ENCODE data around the gene TLR2.
"Not testable (repeated sequence)": the region's sequence is repeated elsewhere in the genome, so short reads cannot be mapped to it uniquely, and the experiment has no call there.

The TLR2 gene

DNA sequence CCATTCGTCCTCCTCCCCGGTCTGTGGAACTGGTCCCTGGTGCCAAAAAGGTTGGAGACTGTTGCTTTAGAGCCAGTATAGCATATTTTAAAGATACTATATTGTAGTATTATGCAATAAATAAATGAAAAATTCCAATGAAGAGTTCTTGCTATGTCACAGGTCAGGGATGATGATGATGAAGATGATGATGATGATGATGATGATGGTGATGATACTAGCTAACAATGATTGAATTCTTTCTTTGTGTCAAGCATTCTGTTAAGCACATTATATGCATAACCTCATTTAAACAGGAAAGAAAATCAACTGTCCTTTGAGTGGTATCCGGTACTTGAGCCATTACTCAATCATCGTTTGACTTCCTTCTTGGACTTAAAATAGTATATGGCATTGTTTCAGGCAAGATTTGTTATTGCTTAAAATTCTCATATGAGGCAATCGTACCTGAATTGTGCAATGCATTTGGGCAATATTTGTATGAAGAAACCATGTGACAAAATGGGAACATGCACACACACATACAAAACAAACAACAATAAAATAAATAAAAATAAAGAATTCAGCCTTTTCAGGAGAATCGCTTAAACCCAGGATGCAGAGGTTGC lies 22.8 kb upstream of the TLR2 start:
- no peak for DNase-seq (ENCODE audit: low read depth)

GRCh38 chr4:153661908-153662307 lies 22.2 kb upstream of the TLR2 start:
- DNase-seq (ENCODE audit: low read depth) = no peak

DNA sequence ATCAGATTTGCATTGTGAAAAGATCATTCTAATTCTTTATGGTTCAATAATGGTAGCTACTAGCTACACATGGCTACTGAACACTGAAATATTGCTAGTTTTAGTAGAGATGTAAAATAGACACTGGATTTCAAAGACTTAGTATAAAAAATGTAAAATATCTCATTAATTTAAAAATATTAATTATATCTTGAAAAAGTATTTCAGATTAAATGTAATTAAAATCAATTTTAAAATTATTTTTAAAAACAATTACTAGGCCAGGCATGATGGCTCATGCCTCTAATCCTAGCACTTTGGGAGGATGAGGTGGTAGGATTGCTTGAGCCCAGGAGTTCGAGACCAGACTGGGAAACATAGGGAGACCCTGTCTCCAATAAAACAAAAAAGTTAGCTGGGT lies 20.4 kb upstream of the TLR2 start:
- DNase-seq (ENCODE audit: low read depth) = no peak

GRCh38 chr4:153666505-153666904 lies 17.6 kb upstream of the TLR2 start:
- DNase-seq (ENCODE audit: low read depth) = not testable (repeated sequence)

DNA sequence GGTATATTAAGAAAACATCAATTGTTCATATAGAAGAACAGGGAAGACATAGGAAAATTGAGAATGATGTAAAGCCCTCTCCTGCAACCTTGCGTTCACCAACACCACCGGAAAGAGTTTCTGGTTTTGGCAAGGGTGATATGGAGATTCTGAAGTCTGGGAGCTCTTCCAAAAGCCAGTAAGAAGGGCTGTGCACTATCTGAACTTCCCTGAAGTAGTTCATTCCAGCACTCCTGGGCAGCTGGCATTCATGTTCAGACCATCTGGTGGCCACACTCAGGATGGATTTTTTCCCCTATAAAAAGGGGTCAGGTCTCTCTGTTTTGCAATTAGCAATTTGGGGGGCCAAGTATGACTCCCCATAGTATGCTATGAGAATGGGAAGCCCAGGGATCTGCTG lies 15.4 kb upstream of the TLR2 start:
- DNase-seq (ENCODE audit: low read depth) = no peak

DNA sequence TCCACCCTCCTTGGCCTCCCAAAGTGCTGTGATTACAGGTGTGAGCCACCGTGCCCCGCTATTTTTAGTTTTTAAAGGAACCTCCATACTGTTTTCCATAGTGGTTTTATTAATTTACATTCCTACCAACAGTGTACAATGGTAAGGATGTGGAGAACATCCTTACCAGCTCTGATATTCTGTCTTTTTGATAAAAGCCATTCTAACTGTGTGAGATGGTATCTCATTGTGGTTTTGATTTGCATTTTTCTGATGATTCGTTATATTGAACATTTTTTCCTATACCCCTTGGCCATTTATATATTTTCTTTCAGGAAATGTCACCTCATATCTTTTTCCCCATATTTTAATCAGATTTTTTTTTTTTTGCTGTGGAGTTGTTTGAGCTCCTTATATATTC lies 14.2 kb upstream of the TLR2 start:
- DNase-seq (ENCODE audit: low read depth) = no peak

DNA sequence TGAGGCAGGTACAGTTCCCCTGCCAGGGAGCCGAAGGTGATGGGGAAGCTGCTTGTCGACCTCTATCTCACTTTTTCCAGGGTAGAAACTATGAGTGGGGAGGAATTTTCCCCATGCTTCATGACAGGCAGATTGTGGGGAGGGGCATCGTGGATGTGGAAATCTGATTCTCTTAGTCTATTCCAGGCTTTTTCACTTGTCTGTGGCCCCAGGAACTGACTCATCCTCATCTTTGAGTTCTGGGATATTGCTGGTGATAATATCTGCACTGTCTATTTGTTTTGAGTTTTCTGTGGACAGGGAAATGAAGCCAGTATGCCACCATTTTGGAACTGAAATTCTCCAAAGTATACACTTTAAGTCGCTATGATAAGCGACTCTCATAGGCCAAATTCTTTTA lies 7.6 kb upstream of the TLR2 start:
- no peak for DNase-seq (ENCODE audit: low read depth)

- DNase-seq (ENCODE audit: low read depth) = no peak
These were observed 7.1 kb upstream of the TLR2 start for GRCh38 chr4:153676984-153677383.

GRCh38 chr4:153679486-153679885 lies 4.6 kb upstream of the TLR2 start:
- DNase-seq (ENCODE audit: low read depth) = no peak

GRCh38 chr4:153683763-153684181 lies 308 bp upstream of the TLR2 start:
- no peak for DNase-seq (ENCODE audit: low read depth)

GRCh38 chr4:153684971-153685371 lies 891 bp downstream of the TLR2 start:
- DNase-seq (ENCODE audit: low read depth) = peak; percentile 1

DNA sequence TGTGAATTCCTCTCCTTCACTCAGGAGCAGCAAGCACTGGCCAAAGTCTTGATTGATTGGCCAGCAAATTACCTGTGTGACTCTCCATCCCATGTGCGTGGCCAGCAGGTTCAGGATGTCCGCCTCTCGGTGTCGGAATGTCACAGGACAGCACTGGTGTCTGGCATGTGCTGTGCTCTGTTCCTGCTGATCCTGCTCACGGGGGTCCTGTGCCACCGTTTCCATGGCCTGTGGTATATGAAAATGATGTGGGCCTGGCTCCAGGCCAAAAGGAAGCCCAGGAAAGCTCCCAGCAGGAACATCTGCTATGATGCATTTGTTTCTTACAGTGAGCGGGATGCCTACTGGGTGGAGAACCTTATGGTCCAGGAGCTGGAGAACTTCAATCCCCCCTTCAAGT lies 20.4 kb downstream of the TLR2 start:
- DNase-seq (ENCODE audit: low read depth) = no peak

- DNase-seq (ENCODE audit: low read depth) = no peak
These were observed 21.8 kb downstream of the TLR2 start for GRCh38 chr4:153705743-153706468.

DNA sequence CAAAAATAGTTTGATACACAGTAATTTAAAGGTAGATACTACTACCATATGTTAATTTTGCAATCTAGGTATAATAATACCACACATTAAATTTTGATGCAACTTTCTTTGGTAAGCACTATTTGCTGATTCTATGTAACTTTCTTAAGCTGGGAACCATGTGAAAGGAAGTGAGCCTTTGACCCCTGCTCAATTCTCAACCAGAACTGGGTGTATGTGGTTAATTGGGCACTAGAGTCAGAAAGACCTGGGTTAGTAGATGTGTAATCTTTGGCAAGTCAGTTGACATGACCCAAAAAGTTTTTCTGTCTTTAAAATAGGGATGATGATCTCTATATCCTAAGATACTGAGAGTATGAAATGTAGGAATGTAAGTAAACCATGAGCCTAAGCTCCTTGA lies 22.4 kb downstream of the TLR2 start:
- no peak for DNase-seq (ENCODE audit: low read depth)

DNA sequence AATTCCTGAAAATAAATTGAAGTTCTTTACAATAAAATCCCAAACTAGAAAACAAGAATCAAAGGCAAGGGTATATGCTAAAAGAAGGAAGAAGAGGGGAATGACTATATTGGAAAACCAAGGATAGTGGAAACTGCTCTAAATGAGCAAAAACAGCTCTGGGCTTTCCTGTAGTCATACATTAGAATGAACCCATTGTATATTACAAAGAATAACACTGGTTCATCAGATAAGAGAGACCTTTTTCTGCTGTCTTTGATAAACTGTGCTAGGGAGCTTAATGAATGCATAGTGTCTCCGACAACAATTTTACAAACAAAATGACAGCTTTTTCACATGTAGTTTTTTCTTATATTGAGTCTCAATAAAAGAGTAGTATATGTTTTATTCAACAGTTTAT lies 26.6 kb downstream of the TLR2 start:
- no peak for DNase-seq (ENCODE audit: low read depth)

- no peak for DNase-seq (ENCODE audit: low read depth)
These were observed 30.0 kb downstream of the TLR2 start for GRCh38 chr4:153713866-153714646.

GRCh38 chr4:153722036-153722435 lies 38.0 kb downstream of the TLR2 start:
- no peak for DNase-seq (ENCODE audit: low read depth)

GRCh38 chr4:153724606-153725005 lies 40.5 kb downstream of the TLR2 start:
- no peak for DNase-seq (ENCODE audit: low read depth)

DNA sequence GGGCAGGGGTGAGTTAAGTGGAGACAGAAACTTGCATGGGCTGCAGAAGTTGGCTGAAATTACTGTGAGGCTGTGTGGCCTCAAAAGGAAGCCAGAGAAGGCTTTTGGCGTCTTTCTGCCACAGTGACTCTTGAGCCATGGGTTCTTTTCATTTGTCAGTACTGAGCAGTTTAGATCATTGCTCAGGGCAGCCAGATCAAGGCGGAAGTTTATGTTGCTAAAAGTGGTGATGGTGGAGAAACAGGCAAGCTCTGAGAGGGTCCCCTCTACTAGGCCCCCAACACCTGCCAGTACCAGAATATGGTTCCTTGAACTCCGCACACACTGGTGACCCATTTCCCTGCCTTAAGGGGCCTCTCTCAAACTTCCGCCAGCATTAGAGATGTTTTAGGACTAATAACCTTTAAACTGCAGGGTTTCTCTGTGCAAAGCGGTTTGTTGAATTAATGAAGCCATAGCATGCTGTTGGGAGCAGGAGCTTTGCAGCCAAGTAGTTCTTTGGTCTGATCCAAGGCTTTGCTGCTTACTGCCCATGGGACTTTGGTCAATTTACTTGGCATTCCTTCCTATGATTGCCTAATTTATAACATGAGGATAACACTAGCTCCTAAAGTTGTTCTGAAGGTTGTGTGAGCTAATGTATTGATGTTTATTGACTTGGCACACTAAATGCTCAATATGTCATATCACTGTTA lies 41.2 kb downstream of the TLR2 start:
- DNase-seq (ENCODE audit: low read depth) = no peak

GRCh38 chr4:153725831-153726154 lies 41.7 kb downstream of the TLR2 start:
- DNase-seq (ENCODE audit: low read depth) = no peak

DNA sequence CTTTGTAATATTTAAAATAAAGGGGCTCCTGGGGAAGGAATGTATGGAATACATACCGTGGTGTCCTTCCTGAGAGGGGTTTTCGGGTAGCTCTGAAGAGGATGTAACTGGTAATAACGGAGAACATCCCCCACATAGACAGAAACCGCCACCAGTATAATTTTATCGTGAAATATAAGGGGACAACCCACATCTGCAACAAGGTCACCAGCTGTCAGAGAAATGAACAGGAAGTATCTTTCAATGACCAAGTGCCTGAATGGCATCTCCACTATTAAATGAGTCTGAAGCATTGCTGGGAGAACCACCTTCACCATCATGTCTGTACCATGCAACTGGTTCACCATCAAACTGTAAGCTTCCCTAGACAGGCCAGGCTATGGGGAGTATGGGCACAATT lies 44.1 kb downstream of the TLR2 start:
- no peak for DNase-seq (ENCODE audit: low read depth)

GRCh38 chr4:153728660-153729059 lies 44.6 kb downstream of the TLR2 start:
- no peak for DNase-seq (ENCODE audit: low read depth)

GRCh38 chr4:153729895-153730294 lies 45.8 kb downstream of the TLR2 start:
- DNase-seq (ENCODE audit: low read depth) = no peak
